ENCODE measurements around the gene NOTUM.

Gene NOTUM

DNA sequence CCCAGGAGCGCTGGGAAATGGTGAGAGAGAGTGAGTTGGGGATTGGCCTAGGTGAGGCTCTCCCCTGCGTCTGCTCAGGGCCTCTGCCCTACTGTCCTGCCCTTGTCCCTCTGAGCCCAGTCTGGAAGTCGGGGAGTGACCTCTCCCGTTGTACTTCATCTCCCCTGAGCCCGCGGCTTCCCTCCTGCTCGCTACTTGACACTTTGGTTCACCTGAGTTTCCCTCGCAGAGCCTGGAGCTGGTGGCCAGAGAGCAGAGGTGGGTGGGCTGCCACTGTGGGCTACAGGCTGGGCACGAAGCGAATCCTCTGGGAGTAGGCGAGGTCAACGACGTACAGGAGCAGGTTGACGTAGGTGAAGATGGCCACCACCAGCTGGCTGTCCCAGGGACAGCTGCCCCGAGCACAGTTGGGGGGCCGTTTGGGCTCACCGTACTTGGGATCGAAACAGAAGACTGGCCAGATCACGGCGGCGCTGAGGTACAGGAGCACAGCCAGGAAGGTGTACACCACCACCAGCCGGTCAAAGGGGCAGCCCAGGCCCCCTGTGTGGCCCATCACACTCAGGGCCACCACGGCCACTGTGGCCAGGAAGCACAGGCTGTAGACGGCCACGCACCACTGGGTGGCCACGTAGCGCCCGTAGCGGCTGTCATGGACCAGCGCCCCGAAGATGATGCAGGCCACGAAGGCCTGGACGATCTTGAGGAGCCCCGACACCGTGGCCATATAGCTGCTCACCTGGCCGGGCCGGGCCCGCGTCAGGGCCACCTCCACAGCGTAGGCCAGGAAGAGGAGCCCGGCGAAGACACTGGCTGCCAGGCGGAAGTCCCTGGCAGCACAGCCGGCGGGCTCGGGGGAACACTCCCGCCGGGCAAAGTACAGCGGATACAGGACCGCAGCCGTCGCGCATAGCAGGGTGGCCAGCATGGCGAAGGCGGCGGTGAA, 20.2 kb downstream of the NOTUM start:
- no peak for DNase-seq
- no peak for TF ChIP-seq CTCF (IDR thresholded peaks at IDR 0.05)
- H3K27ac Mint-ChIP-seq: no peak overlapping the region
- H3K9me3 Mint-ChIP-seq: no peaks in the 10 kb centered on the region
- no peaks in the 10 kb centered on the region for H3K36me3 Mint-ChIP-seq (ENCODE audit: low read depth)
- peaks cover 3% of the 10 kb centered on the region for H3K27me3 Mint-ChIP-seq (ENCODE audit: low read depth, poor library complexity)
- H3K4me3 Mint-ChIP-seq: no peak overlapping the region
- peaks cover 60% of the 10 kb centered on the region for H3K4me1 Mint-ChIP-seq

GRCh38 chr17:81939881-81940385, 21.1 kb downstream of the NOTUM start:
- no peak for TF ChIP-seq CTCF (IDR thresholded peaks at IDR 0.05)
- Mint-ChIP-seq H3K4me1 (peaks cover 64% of the 10 kb centered on the region), H3K27me3 (ENCODE audit: low read depth, poor library complexity) (no peaks in the 10 kb centered on the region), H3K9me3 (no peaks in the 10 kb centered on the region), H3K36me3 (ENCODE audit: low read depth) (no peaks in the 10 kb centered on the region), H3K4me3 (no peak overlapping the region), H3K27ac (no peak overlapping the region)
- no peak for DNase-seq

DNA sequence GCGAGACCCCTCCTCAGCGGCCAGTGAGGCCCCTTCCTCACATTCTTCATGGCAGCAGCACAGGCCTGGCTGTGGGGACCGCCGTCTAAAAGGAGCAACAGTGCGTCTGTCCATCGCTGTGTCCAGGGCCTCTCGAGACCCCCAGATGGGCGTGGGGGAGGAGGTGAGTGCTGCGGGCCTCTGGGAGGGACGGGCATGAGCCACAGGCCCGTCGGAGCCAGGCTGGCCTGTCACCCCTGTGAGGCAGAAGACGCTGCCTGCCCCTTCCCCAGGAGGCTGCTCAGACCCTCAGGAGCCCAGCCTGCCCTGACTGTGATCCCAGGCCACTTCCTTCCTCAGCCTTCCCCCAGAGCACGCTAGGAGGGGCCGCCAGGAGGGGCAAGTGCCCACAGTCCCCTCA, 21.8 kb downstream of the NOTUM start:
- Mint-ChIP-seq H3K4me3 (peak overlapping the region; percentile 11), H3K27ac (no peak overlapping the region), H3K9me3 (no peaks in the 10 kb centered on the region), H3K27me3 (ENCODE audit: low read depth, poor library complexity) (no peaks in the 10 kb centered on the region), H3K4me1 (peaks cover 59% of the 10 kb centered on the region), H3K36me3 (ENCODE audit: low read depth) (no peaks in the 10 kb centered on the region)
- no peak for TF ChIP-seq CTCF (IDR thresholded peaks at IDR 0.05)
- no peak for DNase-seq

DNA sequence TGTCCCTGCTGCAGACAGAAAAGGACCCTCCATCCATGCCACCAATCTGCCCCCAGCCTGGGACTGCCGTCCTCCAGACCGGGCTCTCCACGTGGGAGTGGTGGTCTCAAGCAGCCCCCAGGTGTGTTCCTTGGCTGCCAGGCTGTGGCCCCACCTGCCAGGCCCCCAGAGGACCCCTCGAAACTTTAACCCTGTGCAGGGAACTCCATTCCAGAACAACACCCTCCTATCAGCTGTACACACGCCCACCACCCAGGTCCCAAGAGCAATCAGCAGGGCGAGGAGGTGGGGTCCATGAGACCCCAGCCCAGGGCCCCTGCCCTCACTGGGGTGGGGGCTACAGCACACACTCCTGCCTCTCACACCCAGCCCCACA, 25.3 kb downstream of the NOTUM start:
- Mint-ChIP-seq H3K36me3 (ENCODE audit: low read depth) (no peaks in the 10 kb centered on the region), H3K9me3 (no peaks in the 10 kb centered on the region), H3K4me1 (peaks cover 44% of the 10 kb centered on the region), H3K4me3 (peak overlapping the region; percentile 84), H3K27me3 (ENCODE audit: low read depth, poor library complexity) (no peaks in the 10 kb centered on the region), H3K27ac (no peak overlapping the region)
- no peak for TF ChIP-seq CTCF (IDR thresholded peaks at IDR 0.05)
- DNase-seq: no peak

DNA sequence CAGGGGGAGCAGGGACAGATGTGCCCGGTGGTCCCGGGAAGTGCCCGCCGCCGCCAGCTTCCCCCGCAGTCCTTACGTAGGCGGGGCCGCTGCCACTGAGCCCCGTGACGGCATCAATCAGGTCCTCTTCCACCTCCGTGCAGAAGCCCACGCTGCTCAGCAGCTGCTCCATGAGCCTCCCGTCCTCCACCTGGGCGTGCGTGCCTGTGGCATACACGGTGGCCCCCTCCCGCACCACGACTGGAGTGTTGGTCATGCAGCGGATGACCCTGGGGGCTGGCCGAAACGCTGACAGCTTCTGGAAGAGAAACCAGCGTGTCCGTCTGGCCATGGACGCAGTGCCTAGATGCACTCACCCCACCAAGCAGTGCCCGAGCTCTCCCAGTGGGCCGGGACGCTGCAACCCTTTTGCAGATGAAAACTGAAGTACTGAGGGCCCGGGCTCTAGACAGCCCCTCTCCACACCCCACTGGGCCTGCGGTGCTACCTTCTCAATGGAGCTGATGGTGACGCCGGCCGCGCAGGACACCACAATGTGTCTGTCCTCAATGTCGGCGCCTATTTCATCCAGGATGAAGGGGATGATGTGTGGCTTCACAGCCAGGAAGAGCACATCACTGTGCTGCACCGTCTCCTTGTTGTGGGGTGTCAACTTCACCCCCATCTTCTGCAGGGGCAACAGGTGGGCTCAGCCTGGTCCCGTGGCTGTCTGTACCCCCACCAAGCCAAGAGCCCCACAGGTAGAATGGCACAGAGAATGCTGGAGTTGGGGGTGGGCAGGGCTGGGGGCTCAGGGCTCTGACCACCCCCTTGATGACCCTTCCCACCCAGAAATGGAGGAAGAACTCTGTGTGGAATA, 25.9 kb downstream of the NOTUM start:
- no peak for TF ChIP-seq CTCF (IDR thresholded peaks at IDR 0.05)
- H3K27me3 Mint-ChIP-seq (ENCODE audit: low read depth, poor library complexity): no peaks in the 10 kb centered on the region
- H3K36me3 Mint-ChIP-seq (ENCODE audit: low read depth): no peaks in the 10 kb centered on the region
- no peaks in the 10 kb centered on the region for H3K9me3 Mint-ChIP-seq
- H3K4me1 Mint-ChIP-seq: peaks cover 38% of the 10 kb centered on the region
- no peak for DNase-seq
- H3K27ac Mint-ChIP-seq: no peak overlapping the region
- no peak overlapping the region for H3K4me3 Mint-ChIP-seq
